Suprapubic skin (tissue), 4 donors: ENCODE data around the gene CXXC1.

Experiments
- POLR2A ChIP-seq, 2 donors: fragments of 450-650 bp; IDR thresholded peaks; one replicate each; pipeline ENCODE4 v1.6.1; 2017; ENCODE audit warnings: antibody characterized with exemption in 2 of 2, mild to moderate bottlenecking in 2 of 2, moderate library complexity in 2 of 2
- POLR2AphosphoS5 ChIP-seq, 3 donors: sonication (generic); formaldehyde crosslinking; IDR thresholded peaks; one replicate each; pipeline ENCODE4 v1.6.1; 2017; ENCODE audit warnings: antibody characterized with exemption in 3 of 3
- TF ChIP-seq, protein P1 (sequence below), 2 donors: fragments of 200-600 bp in 1 of 2; fragments of 450-650 bp in 1 of 2; sonication (generic) in 1 of 2; IDR thresholded peaks; one replicate each; pipeline ENCODE4 v1.5.1; 2016 to 2019; ENCODE audit warnings: antibody characterized with exemption in 2 of 2, mild to moderate bottlenecking in 1 of 2, moderate library complexity in 1 of 2

DNA sequence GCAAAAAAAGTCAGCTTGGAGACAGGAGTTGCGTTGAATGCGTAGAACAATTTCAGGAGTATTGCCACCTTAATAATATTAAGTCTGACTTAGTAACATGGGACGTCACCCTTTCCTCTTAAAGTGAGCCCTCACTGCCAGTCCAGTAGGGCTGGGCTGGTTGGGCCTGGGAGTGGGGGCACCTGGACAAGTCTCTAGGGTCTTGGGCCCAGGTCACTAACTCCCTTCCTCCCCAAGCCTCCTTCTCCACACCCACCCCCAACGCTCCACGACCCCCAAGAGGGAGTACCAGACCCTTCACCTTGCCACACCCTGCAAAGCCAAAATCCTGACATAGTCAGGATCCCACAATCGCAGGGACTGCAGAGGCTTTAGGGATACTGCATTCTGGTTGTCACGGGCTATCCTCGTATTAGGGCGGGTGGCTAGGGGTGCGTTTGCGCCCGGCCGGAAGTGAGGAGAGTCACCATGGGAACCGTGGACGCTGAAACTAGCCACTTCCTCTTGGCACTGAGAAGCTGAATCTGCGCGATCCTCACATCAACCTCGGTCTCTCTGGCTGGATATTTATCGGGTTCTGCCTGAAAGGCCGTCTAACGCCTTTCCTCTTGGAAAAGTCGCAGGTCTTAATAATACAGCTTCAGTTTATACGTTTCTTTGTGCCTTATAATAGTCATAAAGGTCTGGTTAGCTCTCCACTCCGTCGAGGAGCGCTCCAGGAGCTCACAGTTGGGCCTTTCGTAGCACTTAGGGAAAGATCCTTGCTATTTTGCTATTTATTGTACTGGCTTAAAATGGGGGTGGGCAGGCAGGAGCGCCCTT, 10.3 kb upstream of the CXXC1 start:
- TF ChIP-seq, protein P1, sequence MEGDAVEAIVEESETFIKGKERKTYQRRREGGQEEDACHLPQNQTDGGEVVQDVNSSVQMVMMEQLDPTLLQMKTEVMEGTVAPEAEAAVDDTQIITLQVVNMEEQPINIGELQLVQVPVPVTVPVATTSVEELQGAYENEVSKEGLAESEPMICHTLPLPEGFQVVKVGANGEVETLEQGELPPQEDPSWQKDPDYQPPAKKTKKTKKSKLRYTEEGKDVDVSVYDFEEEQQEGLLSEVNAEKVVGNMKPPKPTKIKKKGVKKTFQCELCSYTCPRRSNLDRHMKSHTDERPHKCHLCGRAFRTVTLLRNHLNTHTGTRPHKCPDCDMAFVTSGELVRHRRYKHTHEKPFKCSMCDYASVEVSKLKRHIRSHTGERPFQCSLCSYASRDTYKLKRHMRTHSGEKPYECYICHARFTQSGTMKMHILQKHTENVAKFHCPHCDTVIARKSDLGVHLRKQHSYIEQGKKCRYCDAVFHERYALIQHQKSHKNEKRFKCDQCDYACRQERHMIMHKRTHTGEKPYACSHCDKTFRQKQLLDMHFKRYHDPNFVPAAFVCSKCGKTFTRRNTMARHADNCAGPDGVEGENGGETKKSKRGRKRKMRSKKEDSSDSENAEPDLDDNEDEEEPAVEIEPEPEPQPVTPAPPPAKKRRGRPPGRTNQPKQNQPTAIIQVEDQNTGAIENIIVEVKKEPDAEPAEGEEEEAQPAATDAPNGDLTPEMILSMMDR (IDR thresholded peaks at IDR 0.05) = no peak
- TF ChIP-seq POLR2AphosphoS5 (IDR thresholded peaks at IDR 0.05) (no peak), POLR2A (IDR thresholded peaks at IDR 0.05) (no peak)
